ENCODE measurements around the gene EXOC2. TPM values are rescaled to one million over a fixed set of nuclear protein-coding genes. Genes with fewer than 3 reads are reported as not detected.

The EXOC2 gene
- total RNA-seq, 1 experiment from 2014 or later: 45.7 TPM

GRCh38 chr6:490251-491037, 202.5 kb downstream of the EXOC2 start:
- peaks cover 10% of the 10 kb centered on the region for H3K9me3 Mint-ChIP-seq
- H3K27me3 Mint-ChIP-seq (ENCODE audit: low read depth): no peaks in the 10 kb centered on the region
- H3K4me3 Mint-ChIP-seq: no peak overlapping the region
- DNase-seq (ENCODE audit: low spot score): no peak
- TF ChIP-seq NR2C2 (CRISPR knock-in tag; IDR thresholded peaks at IDR 0.05) (no peak), ZNF263 (CRISPR knock-in tag; IDR thresholded peaks at IDR 0.05; ENCODE audit: low read depth) (no peak), RELA (CRISPR knock-in tag; IDR thresholded peaks at IDR 0.05; ENCODE audit: borderline replicate concordance) (no peak), CREM (CRISPR knock-in tag; IDR thresholded peaks at IDR 0.05) (no peak), ZNF219 (CRISPR knock-in tag; IDR thresholded peaks at IDR 0.05; ENCODE audit: borderline replicate concordance) (no peak), USF1 (CRISPR knock-in tag; IDR thresholded peaks at IDR 0.05) (no peak), MLX (CRISPR knock-in tag; IDR thresholded peaks at IDR 0.05) (no peak), ESRRA (CRISPR knock-in tag; IDR thresholded peaks at IDR 0.05; ENCODE audit: borderline replicate concordance) (no peak), GRHL2 (CRISPR knock-in tag; IDR thresholded peaks at IDR 0.05; ENCODE audit: insufficient replicate concordance, severe bottlenecking) (no peak), ATF3 (CRISPR knock-in tag; conservative IDR thresholded peaks at IDR 0.05) (no peak), NR3C1 (CRISPR knock-in tag; conservative IDR thresholded peaks at IDR 0.05; ENCODE audit: low read depth) (no peak), MXD4 (CRISPR knock-in tag; IDR thresholded peaks at IDR 0.05; ENCODE audit: borderline replicate concordance) (no peak)
- TF ChIP-seq, protein P1, sequence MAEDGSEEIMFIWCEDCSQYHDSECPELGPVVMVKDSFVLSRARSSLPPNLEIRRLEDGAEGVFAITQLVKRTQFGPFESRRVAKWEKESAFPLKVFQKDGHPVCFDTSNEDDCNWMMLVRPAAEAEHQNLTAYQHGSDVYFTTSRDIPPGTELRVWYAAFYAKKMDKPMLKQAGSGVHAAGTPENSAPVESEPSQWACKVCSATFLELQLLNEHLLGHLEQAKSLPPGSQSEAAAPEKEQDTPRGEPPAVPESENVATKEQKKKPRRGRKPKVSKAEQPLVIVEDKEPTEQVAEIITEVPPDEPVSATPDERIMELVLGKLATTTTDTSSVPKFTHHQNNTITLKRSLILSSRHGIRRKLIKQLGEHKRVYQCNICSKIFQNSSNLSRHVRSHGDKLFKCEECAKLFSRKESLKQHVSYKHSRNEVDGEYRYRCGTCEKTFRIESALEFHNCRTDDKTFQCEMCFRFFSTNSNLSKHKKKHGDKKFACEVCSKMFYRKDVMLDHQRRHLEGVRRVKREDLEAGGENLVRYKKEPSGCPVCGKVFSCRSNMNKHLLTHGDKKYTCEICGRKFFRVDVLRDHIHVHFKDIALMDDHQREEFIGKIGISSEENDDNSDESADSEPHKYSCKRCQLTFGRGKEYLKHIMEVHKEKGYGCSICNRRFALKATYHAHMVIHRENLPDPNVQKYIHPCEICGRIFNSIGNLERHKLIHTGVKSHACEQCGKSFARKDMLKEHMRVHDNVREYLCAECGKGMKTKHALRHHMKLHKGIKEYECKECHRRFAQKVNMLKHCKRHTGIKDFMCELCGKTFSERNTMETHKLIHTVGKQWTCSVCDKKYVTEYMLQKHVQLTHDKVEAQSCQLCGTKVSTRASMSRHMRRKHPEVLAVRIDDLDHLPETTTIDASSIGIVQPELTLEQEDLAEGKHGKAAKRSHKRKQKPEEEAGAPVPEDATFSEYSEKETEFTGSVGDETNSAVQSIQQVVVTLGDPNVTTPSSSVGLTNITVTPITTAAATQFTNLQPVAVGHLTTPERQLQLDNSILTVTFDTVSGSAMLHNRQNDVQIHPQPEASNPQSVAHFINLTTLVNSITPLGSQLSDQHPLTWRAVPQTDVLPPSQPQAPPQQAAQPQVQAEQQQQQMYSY (CRISPR knock-in tag; IDR thresholded peaks at IDR 0.05): no peak
- TF ChIP-seq, protein P2, sequence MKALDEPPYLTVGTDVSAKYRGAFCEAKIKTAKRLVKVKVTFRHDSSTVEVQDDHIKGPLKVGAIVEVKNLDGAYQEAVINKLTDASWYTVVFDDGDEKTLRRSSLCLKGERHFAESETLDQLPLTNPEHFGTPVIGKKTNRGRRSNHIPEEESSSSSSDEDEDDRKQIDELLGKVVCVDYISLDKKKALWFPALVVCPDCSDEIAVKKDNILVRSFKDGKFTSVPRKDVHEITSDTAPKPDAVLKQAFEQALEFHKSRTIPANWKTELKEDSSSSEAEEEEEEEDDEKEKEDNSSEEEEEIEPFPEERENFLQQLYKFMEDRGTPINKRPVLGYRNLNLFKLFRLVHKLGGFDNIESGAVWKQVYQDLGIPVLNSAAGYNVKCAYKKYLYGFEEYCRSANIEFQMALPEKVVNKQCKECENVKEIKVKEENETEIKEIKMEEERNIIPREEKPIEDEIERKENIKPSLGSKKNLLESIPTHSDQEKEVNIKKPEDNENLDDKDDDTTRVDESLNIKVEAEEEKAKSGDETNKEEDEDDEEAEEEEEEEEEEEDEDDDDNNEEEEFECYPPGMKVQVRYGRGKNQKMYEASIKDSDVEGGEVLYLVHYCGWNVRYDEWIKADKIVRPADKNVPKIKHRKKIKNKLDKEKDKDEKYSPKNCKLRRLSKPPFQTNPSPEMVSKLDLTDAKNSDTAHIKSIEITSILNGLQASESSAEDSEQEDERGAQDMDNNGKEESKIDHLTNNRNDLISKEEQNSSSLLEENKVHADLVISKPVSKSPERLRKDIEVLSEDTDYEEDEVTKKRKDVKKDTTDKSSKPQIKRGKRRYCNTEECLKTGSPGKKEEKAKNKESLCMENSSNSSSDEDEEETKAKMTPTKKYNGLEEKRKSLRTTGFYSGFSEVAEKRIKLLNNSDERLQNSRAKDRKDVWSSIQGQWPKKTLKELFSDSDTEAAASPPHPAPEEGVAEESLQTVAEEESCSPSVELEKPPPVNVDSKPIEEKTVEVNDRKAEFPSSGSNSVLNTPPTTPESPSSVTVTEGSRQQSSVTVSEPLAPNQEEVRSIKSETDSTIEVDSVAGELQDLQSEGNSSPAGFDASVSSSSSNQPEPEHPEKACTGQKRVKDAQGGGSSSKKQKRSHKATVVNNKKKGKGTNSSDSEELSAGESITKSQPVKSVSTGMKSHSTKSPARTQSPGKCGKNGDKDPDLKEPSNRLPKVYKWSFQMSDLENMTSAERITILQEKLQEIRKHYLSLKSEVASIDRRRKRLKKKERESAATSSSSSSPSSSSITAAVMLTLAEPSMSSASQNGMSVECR (CRISPR knock-in tag; IDR thresholded peaks at IDR 0.05; ENCODE audit: borderline replicate concordance): no peak
- TF ChIP-seq, protein P3, sequence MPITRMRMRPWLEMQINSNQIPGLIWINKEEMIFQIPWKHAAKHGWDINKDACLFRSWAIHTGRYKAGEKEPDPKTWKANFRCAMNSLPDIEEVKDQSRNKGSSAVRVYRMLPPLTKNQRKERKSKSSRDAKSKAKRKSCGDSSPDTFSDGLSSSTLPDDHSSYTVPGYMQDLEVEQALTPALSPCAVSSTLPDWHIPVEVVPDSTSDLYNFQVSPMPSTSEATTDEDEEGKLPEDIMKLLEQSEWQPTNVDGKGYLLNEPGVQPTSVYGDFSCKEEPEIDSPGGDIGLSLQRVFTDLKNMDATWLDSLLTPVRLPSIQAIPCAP (CRISPR knock-in tag; IDR thresholded peaks at IDR 0.05): no peak
- TF ChIP-seq, protein P4, sequence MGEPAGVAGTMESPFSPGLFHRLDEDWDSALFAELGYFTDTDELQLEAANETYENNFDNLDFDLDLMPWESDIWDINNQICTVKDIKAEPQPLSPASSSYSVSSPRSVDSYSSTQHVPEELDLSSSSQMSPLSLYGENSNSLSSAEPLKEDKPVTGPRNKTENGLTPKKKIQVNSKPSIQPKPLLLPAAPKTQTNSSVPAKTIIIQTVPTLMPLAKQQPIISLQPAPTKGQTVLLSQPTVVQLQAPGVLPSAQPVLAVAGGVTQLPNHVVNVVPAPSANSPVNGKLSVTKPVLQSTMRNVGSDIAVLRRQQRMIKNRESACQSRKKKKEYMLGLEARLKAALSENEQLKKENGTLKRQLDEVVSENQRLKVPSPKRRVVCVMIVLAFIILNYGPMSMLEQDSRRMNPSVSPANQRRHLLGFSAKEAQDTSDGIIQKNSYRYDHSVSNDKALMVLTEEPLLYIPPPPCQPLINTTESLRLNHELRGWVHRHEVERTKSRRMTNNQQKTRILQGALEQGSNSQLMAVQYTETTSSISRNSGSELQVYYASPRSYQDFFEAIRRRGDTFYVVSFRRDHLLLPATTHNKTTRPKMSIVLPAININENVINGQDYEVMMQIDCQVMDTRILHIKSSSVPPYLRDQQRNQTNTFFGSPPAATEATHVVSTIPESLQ (CRISPR knock-in tag; IDR thresholded peaks at IDR 0.05): no peak
- TF ChIP-seq, protein P5, sequence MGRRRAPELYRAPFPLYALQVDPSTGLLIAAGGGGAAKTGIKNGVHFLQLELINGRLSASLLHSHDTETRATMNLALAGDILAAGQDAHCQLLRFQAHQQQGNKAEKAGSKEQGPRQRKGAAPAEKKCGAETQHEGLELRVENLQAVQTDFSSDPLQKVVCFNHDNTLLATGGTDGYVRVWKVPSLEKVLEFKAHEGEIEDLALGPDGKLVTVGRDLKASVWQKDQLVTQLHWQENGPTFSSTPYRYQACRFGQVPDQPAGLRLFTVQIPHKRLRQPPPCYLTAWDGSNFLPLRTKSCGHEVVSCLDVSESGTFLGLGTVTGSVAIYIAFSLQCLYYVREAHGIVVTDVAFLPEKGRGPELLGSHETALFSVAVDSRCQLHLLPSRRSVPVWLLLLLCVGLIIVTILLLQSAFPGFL (CRISPR knock-in tag; IDR thresholded peaks at IDR 0.05; ENCODE audit: borderline replicate concordance): no peak
- TF ChIP-seq, protein P6, sequence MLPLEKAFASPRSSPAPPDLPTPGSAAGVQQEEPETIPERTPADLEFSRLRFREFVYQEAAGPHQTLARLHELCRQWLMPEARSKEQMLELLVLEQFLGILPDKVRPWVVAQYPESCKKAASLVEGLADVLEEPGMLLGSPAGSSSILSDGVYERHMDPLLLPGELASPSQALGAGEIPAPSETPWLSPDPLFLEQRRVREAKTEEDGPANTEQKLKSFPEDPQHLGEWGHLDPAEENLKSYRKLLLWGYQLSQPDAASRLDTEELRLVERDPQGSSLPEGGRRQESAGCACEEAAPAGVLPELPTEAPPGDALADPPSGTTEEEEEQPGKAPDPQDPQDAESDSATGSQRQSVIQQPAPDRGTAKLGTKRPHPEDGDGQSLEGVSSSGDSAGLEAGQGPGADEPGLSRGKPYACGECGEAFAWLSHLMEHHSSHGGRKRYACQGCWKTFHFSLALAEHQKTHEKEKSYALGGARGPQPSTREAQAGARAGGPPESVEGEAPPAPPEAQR (CRISPR knock-in tag; IDR thresholded peaks at IDR 0.05): no peak
- ATAC-seq: no peak
- H3K4me1 Mint-ChIP-seq: no peaks in the 10 kb centered on the region
- peaks cover 59% of the 10 kb centered on the region for H3K36me3 Mint-ChIP-seq
- no peak overlapping the region for H3K27ac Mint-ChIP-seq
- POLR2A ChIA-PET: no interaction called here
- CTCF ChIA-PET: no interaction called here

All from WTC11 (cell line).